ENCODE measurements around the gene CTDSPL. TPM values are rescaled to one million over a fixed set of nuclear protein-coding genes. Genes with fewer than 3 reads are reported as not detected.

The CTDSPL gene
- polyA plus RNA-seq, 1 of the 3 experiments (the other 2 are of a cell fraction): 22.1 TPM

GRCh38 chr3:37988931-37989525 is 127.3 kb downstream of the CTDSPL start:
- Histone ChIP-seq H3K9me3 (no peaks in the 10 kb centered on the region), H3K79me2 (ENCODE audit: insufficient read depth) (no peaks in the 10 kb centered on the region), H3K4me3 (ENCODE audit: low read depth in 2 of 2, low read length in 1 of 2) (no peak overlapping the region), H3K9ac (no peak overlapping the region), H3K36me3 (replicated peaks in 1 of 2; ENCODE audit: control insufficient read depth in 1 of 2, insufficient read depth in 2 of 2, low read length in 1 of 2) (peaks cover 0 to 9% of the 10 kb centered on the region in 2 experiments), H3K9me2 (no peaks in the 10 kb centered on the region), H2AFZ (ENCODE audit: low read depth) (no peak overlapping the region), H3F3A (replicated peaks; ENCODE audit: insufficient read depth) (peaks cover 4% of the 10 kb centered on the region), H3K4me2 (no peak overlapping the region), H3K27ac (ENCODE audit: low read depth in 2 of 2, low read length in 1 of 2) (no peak overlapping the region), H4K20me1 (ENCODE audit: insufficient read depth) (no peaks in the 10 kb centered on the region), H3K4me1 (ENCODE audit: control insufficient read depth in 1 of 2, insufficient read depth in 2 of 2, low read depth in 1 of 2, low read length in 1 of 2) (peaks cover 0 to 4% of the 10 kb centered on the region in 2 experiments; a peak in 1 of 4 replicates), H3K27me3 (ENCODE audit: insufficient read depth) (no peaks in the 10 kb centered on the region)
- TF ChIP-seq, protein P1, sequence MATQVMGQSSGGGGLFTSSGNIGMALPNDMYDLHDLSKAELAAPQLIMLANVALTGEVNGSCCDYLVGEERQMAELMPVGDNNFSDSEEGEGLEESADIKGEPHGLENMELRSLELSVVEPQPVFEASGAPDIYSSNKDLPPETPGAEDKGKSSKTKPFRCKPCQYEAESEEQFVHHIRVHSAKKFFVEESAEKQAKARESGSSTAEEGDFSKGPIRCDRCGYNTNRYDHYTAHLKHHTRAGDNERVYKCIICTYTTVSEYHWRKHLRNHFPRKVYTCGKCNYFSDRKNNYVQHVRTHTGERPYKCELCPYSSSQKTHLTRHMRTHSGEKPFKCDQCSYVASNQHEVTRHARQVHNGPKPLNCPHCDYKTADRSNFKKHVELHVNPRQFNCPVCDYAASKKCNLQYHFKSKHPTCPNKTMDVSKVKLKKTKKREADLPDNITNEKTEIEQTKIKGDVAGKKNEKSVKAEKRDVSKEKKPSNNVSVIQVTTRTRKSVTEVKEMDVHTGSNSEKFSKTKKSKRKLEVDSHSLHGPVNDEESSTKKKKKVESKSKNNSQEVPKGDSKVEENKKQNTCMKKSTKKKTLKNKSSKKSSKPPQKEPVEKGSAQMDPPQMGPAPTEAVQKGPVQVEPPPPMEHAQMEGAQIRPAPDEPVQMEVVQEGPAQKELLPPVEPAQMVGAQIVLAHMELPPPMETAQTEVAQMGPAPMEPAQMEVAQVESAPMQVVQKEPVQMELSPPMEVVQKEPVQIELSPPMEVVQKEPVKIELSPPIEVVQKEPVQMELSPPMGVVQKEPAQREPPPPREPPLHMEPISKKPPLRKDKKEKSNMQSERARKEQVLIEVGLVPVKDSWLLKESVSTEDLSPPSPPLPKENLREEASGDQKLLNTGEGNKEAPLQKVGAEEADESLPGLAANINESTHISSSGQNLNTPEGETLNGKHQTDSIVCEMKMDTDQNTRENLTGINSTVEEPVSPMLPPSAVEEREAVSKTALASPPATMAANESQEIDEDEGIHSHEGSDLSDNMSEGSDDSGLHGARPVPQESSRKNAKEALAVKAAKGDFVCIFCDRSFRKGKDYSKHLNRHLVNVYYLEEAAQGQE (IDR thresholded peaks at IDR 0.05; ENCODE audit: low read depth, low read length): no peak
- no peak for TF ChIP-seq TAF1 (IDR thresholded peaks at IDR 0.05; ENCODE audit: borderline replicate concordance, low read depth, low read length)
- no peak for TF ChIP-seq RFX5 (IDR thresholded peaks at IDR 0.05; ENCODE audit: low read length)
- no peak for TF ChIP-seq RXRA (IDR thresholded peaks at IDR 0.05; ENCODE audit: borderline replicate concordance, low read depth)
- no peak for TF ChIP-seq YY1 (IDR thresholded peaks at IDR 0.05; ENCODE audit: low read depth)
- no peak for TF ChIP-seq GATA2 (CRISPR knock-in tag; IDR thresholded peaks at IDR 0.05)
- no peak for TF ChIP-seq FOXM1 (IDR thresholded peaks at IDR 0.05; ENCODE audit: low read depth)
- TF ChIP-seq SMC3 (IDR thresholded peaks at IDR 0.05; ENCODE audit: low read depth, low read length): no peak
- no peak for TF ChIP-seq TEAD4 (IDR thresholded peaks at IDR 0.05; ENCODE audit: borderline replicate concordance, insufficient read depth)
- TF ChIP-seq RAD21 (IDR thresholded peaks at IDR 0.05; ENCODE audit: low read length): no peak
- TF ChIP-seq USF2 (IDR thresholded peaks at IDR 0.05; ENCODE audit: borderline replicate concordance, low read depth, low read length): no peak
- no peak for TF ChIP-seq RCOR1 (IDR thresholded peaks at IDR 0.05; ENCODE audit: low read length)
- no peak for TF ChIP-seq CHD2 (IDR thresholded peaks at IDR 0.05; ENCODE audit: low read length, partially characterized antibody)
- no peak for TF ChIP-seq FOXJ3 (CRISPR knock-in tag; IDR thresholded peaks at IDR 0.05)
- TF ChIP-seq FOSL2 (IDR thresholded peaks at IDR 0.05; ENCODE audit: borderline replicate concordance, low read depth): no peak
- no peak for TF ChIP-seq TCF12 (IDR thresholded peaks at IDR 0.05)
- TF ChIP-seq MAX (IDR thresholded peaks at IDR 0.05; ENCODE audit: low read depth): no peak
- no peak for TF ChIP-seq JUND (IDR thresholded peaks at IDR 0.05)
- no peak for TF ChIP-seq PBX3 (IDR thresholded peaks at IDR 0.05)
- no peak for DNase-seq
- ChIA-PET POLR2A (no interaction called here), CTCF (interaction anchor here (1.0 to 1.7 kb wide), 2 partner anchors 14 to 16 kb away, joined by 3 to 4 read pairs; no protein-coding TSS in a partner anchor)
- WGBS (ENCODE audit: low lambda C conversion rate): 88% methylated on average over 15 of the region's 15 CpGs

All from SK-N-SH (cell line).